Testis (tissue), 2 donors: ENCODE data around the gene UCN.

Experiments used
- POLR2A ChIP-seq: fragments of 450-650 bp; IDR thresholded peaks from one replicate; pipeline ENCODE4 v1.6.1; 2017; ENCODE audit warnings: antibody characterized with exemption, mild to moderate bottlenecking, moderate library complexity
- TF ChIP-seq, protein P1 (sequence below), 3 experiments: fragments of 450-650 bp in 2 of 3; fragments of 200-600 bp in 1 of 3; sonication (generic) in 1 of 3; IDR thresholded peaks; one replicate each; pipeline ENCODE4 v1.5.1; 2016 to 2019; ENCODE audit warnings: antibody characterized with exemption in 3 of 3, mild to moderate bottlenecking in 2 of 3, moderate library complexity in 1 of 3

DNA sequence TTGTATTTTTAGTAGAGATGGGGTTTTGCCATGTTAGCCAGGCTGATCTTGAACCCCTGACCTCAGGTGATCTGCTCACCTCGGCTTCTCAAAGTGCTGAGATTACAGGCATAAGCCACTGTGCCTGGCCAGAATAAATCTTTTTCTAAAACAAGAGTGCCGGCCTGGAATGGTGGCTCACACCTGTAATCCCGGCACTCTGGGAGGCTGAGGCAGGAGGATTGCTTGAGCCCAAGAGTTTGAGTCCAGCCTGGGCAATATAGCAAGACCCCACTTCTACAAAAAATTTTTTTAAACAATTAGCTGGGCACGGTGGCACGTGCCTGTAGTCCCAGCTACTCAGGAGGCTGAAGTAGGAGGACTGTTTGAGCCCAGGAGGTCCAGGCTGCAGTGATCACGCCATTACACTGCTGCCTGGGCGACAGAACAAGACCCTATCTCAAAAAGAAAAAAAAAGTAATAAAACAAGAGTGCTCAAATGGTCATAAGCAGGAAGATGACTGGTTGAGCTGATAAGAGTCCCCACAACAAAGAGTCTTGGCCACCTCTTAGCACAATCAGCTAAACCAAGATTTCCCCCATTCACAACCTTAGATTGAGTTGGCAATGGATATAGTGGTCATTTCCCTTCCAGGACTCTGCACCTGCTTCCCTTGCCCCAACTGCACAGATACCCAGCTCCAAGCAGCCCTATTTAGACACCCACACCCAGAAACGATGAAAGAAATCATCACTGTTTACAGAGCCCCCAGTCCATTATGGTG is 5.8 kb upstream of the UCN start:
- TF ChIP-seq, protein P1, sequence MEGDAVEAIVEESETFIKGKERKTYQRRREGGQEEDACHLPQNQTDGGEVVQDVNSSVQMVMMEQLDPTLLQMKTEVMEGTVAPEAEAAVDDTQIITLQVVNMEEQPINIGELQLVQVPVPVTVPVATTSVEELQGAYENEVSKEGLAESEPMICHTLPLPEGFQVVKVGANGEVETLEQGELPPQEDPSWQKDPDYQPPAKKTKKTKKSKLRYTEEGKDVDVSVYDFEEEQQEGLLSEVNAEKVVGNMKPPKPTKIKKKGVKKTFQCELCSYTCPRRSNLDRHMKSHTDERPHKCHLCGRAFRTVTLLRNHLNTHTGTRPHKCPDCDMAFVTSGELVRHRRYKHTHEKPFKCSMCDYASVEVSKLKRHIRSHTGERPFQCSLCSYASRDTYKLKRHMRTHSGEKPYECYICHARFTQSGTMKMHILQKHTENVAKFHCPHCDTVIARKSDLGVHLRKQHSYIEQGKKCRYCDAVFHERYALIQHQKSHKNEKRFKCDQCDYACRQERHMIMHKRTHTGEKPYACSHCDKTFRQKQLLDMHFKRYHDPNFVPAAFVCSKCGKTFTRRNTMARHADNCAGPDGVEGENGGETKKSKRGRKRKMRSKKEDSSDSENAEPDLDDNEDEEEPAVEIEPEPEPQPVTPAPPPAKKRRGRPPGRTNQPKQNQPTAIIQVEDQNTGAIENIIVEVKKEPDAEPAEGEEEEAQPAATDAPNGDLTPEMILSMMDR (IDR thresholded peaks at IDR 0.05), result no peak
- TF ChIP-seq POLR2A, result no peak
